ENCODE measurements around the gene RASAL2.

The RASAL2 gene

GRCh38 chr1:178409541-178409940 is 315.6 kb downstream of the RASAL2 start:
- no peak for DNase-seq (ENCODE audit: low read depth, low spot score)
- TF ChIP-seq CTCF (IDR thresholded peaks at IDR 0.05; ENCODE audit: insufficient read depth, low read length, missing control alignments) = no peak
- no peak overlapping the region for H3K4me3 ChIP-seq (ENCODE audit: low read depth, low read length)
- ChIA-PET POLR2A (no interaction called here), CTCF (no interaction called here)

- CTCF ChIA-PET = no interaction called here
- H3K4me3 ChIP-seq (ENCODE audit: low read depth, low read length) = no peak overlapping the region
- no peak for DNase-seq (ENCODE audit: low read depth, low spot score)
- POLR2A ChIA-PET = no interaction called here
- no peak for TF ChIP-seq CTCF (IDR thresholded peaks at IDR 0.05; ENCODE audit: insufficient read depth, low read length, missing control alignments)
Measured at GRCh38 chr1:178411756-178412399, 318.0 kb downstream of the RASAL2 start.

DNA sequence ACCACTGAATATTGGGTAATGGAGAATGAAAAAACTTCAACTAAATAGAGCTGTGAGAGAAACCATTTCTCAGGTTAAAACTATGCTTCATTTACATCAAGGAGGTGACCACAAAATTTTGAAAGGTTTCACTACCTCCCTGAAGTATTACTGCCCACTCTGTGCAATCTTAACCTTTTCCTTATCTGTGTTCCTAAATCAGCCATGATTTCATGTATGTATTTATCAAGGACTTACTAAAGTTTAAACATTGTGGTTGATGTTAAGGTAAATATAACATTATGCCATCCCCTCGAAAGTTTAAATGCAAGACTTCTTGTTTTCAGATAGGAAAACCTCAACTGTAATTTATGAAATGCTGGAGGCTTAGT is 318.5 kb downstream of the RASAL2 start:
- POLR2A ChIA-PET = no interaction called here

GRCh38 chr1:178417858-178418257 is 324.0 kb downstream of the RASAL2 start:
- CTCF ChIA-PET = no interaction called here
- DNase-seq (ENCODE audit: low read depth, low spot score) = peak; percentile 19
- no peak overlapping the region for H3K4me3 ChIP-seq (ENCODE audit: low read depth, low read length)
- POLR2A ChIA-PET = no interaction called here
- no peak for TF ChIP-seq CTCF (IDR thresholded peaks at IDR 0.05; ENCODE audit: insufficient read depth, low read length, missing control alignments)

More for the DNA sequence above, 318.5 kb downstream of the RASAL2 start:
- no peak for DNase-seq (ENCODE audit: low read depth, low spot score)
- CTCF ChIA-PET = no interaction called here
- H3K4me3 ChIP-seq (ENCODE audit: low read depth, low read length) = no peak overlapping the region
- no peak for TF ChIP-seq CTCF (IDR thresholded peaks at IDR 0.05; ENCODE audit: insufficient read depth, low read length, missing control alignments)

GRCh38 chr1:178418284-178418955 is 324.5 kb downstream of the RASAL2 start:
- TF ChIP-seq CTCF (IDR thresholded peaks at IDR 0.05; ENCODE audit: insufficient read depth, low read length, missing control alignments) = no peak
- CTCF ChIA-PET = interaction anchor here (1.0 to 1.3 kb wide), 4 partner anchors 10 to 109 kb away, joined by 3 to 4 read pairs (median 3); no protein-coding TSS in a partner anchor
- no peak for DNase-seq (ENCODE audit: low read depth, low spot score)

GRCh38 chr1:178434360-178434759 is 340.5 kb downstream of the RASAL2 start:
- TF ChIP-seq CTCF (IDR thresholded peaks at IDR 0.05; ENCODE audit: insufficient read depth, low read length, missing control alignments) = no peak
- ChIA-PET POLR2A (no interaction called here), CTCF (interaction anchor here (1.0 to 2.0 kb wide), 2 partner anchors 11 to 67 kb away, joined by 3 to 8 read pairs; no protein-coding TSS in a partner anchor)

More at GRCh38 chr1:178418284-178418955, 324.5 kb downstream of the RASAL2 start:
- POLR2A ChIA-PET = interaction anchor here (0.5 kb wide), 1 partner anchor 39 kb away, joined by 5 read pairs; no protein-coding TSS in a partner anchor
- H3K4me3 ChIP-seq (ENCODE audit: low read depth, low read length) = no peak overlapping the region

More at GRCh38 chr1:178434360-178434759, 340.5 kb downstream of the RASAL2 start:
- no peak for DNase-seq (ENCODE audit: low read depth, low spot score)
- H3K4me3 ChIP-seq (ENCODE audit: low read depth, low read length) = no peak overlapping the region
